Breast epithelium (tissue), 4 donors: ENCODE data around the gene ECM1. TPM values are rescaled to one million over a fixed set of nuclear protein-coding genes. Genes with fewer than 3 reads are reported as not detected.

Source experiments
- DNase-seq, 2 donors: peaks; one replicate each; pipeline ENCODE4 v3.0.0-alpha.2; 2019; ENCODE audit warnings: low spot score in 2 of 2
- H3K27ac ChIP-seq, 2 donors: fragments of 200-600 bp; sonication (generic) in 1 of 2; one replicate each; pipeline ENCODE4 v1.5.1; 2016 to 2019; ENCODE audit warnings: mild to moderate bottlenecking in 1 of 2
- H3K27me3 ChIP-seq, 2 donors: fragments of 200-600 bp; sonication (generic) in 1 of 2; one replicate each; pipeline versions ENCODE4 v1.5.1 to v1.6.0; 2017 to 2019; ENCODE audit warnings: control low read depth in 1 of 2, mild to moderate bottlenecking in 1 of 2
- H3K36me3 ChIP-seq: fragments of 200-600 bp; one replicate; pipeline ENCODE4 v1.5.1; 2019
- H3K4me1 ChIP-seq, 2 donors: fragments of 200-600 bp; sonication (generic); one replicate each; pipeline ENCODE4 v1.5.1; 2016 to 2019; ENCODE audit warnings: control low read depth in 1 of 2
- H3K4me3 ChIP-seq, 3 donors: fragments of 200-600 bp; sonication (generic); 1 replicate in 2 of 3; 2 replicates in 1 of 3; pipeline ENCODE4 v1.5.1; 2016 to 2019; ENCODE audit warnings: mild to moderate bottlenecking in 3 of 3, moderate library complexity in 2 of 3
- H3K9me3 ChIP-seq, 2 donors: fragments of 200-600 bp; sonication (generic) in 1 of 2; one replicate each; pipeline ENCODE4 v1.5.1; 2016 to 2019; ENCODE audit warnings: control low read depth in 1 of 2
- CTCF ChIP-seq, 3 donors: fragments of 450-650 bp; IDR thresholded peaks; one replicate each; pipeline ENCODE4 v1.5.1; 2016 to 2017; ENCODE audit warnings: antibody characterized with exemption in 3 of 3, mild to moderate bottlenecking in 3 of 3, moderate library complexity in 3 of 3
- POLR2A ChIP-seq: fragments of 450-650 bp; IDR thresholded peaks from one replicate; pipeline ENCODE4 v1.6.1; 2016; ENCODE audit warnings: antibody characterized with exemption, mild to moderate bottlenecking, moderate library complexity
- POLR2AphosphoS5 ChIP-seq, 3 donors: sonication (generic); formaldehyde crosslinking; IDR thresholded peaks; one replicate each; pipeline ENCODE4 v1.6.1; 2017; ENCODE audit warnings: antibody characterized with exemption in 3 of 3
- intact Hi-C: fragments of 100-400 bp; cut with DNase I; formaldehyde crosslinking; loops from one replicate; pipeline ENCODE4 v1.15.1; 2023; ENCODE audit warnings: low total_unique reads
- total RNA-seq, 3 donors: library from RNA; depleted of rRNA; stranded (reverse); fragments of >200 nt; gene quantifications; one replicate each; pipeline ENCODE4 v1.1.0, GENCODE V29; 2016

Gene ECM1
- total RNA-seq: 10 to 100 TPM in 2 of 3 donors, 1 to 10 TPM in 1; 4.0 to 53.3 (median 10.2) TPM

GRCh38 chr1:150507912-150508864 lies at the start of gene ECM1:
ECM1 (plus strand) TSS chr1:150508109; CDS start chr1:150508210, 101 bp downstream.
- intact Hi-C loops: no loop called here
- DNase-seq: no peak
- no peaks in the 10 kb centered on the region for H3K9me3 ChIP-seq
- peak within 1 kb of the TSS; percentile 2 to 55 (median 43) for H3K4me3 ChIP-seq
- TF ChIP-seq POLR2AphosphoS5 (IDR thresholded peaks at IDR 0.05) (no peak), CTCF (IDR thresholded peaks at IDR 0.05) (no peak), POLR2A (no peak)
- peak within 1 kb of the TSS; percentile 69 to 92 for H3K27ac ChIP-seq
- H3K4me1 ChIP-seq: no peaks in the 10 kb centered on the region
- no peaks in the 10 kb centered on the region for H3K36me3 ChIP-seq
- no peaks in the 10 kb centered on the region for H3K27me3 ChIP-seq

GRCh38 chr1:150464422-150464826 lies 43.5 kb upstream of the ECM1 start:
- no peak for TF ChIP-seq POLR2AphosphoS5 (IDR thresholded peaks at IDR 0.05)
- TF ChIP-seq CTCF (IDR thresholded peaks at IDR 0.05): peak; percentile 73 to 80 (median 76)
- TF ChIP-seq POLR2A: no peak
- no peak overlapping the region for H3K27ac ChIP-seq
- no peaks in the 10 kb centered on the region for H3K4me1 ChIP-seq
- H3K27me3 ChIP-seq: no peaks in the 10 kb centered on the region
- peak in 1 of 2 donors; percentile 31 for DNase-seq
- H3K4me3 ChIP-seq: no peak overlapping the region
- H3K9me3 ChIP-seq: no peaks in the 10 kb centered on the region
- no peaks in the 10 kb centered on the region for H3K36me3 ChIP-seq
- intact Hi-C loops: loop anchor here (5.0 kb wide), 1 partner anchor 1343 kb away; the partner anchor contains the start of gene LINGO4

- no peak overlapping the region for H3K27ac ChIP-seq
- no peaks in the 10 kb centered on the region for H3K36me3 ChIP-seq
- H3K9me3 ChIP-seq: no peaks in the 10 kb centered on the region
- no peaks in the 10 kb centered on the region for H3K27me3 ChIP-seq
- DNase-seq: no peak
- H3K4me1 ChIP-seq: no peaks in the 10 kb centered on the region
- TF ChIP-seq POLR2A (no peak), POLR2AphosphoS5 (IDR thresholded peaks at IDR 0.05) (no peak), CTCF (IDR thresholded peaks at IDR 0.05) (no peak)
- no peak overlapping the region for H3K4me3 ChIP-seq
- intact Hi-C loops: no loop called here
Observed at GRCh38 chr1:150466964-150467363, 40.9 kb upstream of the ECM1 start.

- DNase-seq: no peak
- no peak overlapping the region for H3K27ac ChIP-seq
- intact Hi-C loops: no loop called here
- H3K27me3 ChIP-seq: no peaks in the 10 kb centered on the region
- H3K9me3 ChIP-seq: no peaks in the 10 kb centered on the region
- H3K36me3 ChIP-seq: no peaks in the 10 kb centered on the region
- no peak overlapping the region for H3K4me3 ChIP-seq
- TF ChIP-seq CTCF (IDR thresholded peaks at IDR 0.05) (no peak), POLR2AphosphoS5 (IDR thresholded peaks at IDR 0.05) (no peak), POLR2A (no peak)
- H3K4me1 ChIP-seq: no peaks in the 10 kb centered on the region
Observed at GRCh38 chr1:150469291-150469690, 38.6 kb upstream of the ECM1 start.

- DNase-seq: no peak
- Histone ChIP-seq H3K4me1 (no peaks in the 10 kb centered on the region), H3K4me3 (no peak overlapping the region), H3K9me3 (no peaks in the 10 kb centered on the region), H3K27me3 (no peaks in the 10 kb centered on the region), H3K27ac (no peak overlapping the region), H3K36me3 (no peaks in the 10 kb centered on the region)
- no peak for TF ChIP-seq CTCF (IDR thresholded peaks at IDR 0.05)
- no peak for TF ChIP-seq POLR2A
- no peak for TF ChIP-seq POLR2AphosphoS5 (IDR thresholded peaks at IDR 0.05)
- intact Hi-C loops: no loop called here
Observed at GRCh38 chr1:150472601-150473200, 35.2 kb upstream of the ECM1 start.
